Lung microvascular endothelial cell (primary cell): Measurements from ENCODE around the gene TERT. TPM values are rescaled to one million over a fixed set of nuclear protein-coding genes. Genes with fewer than 3 reads are reported as not detected.
"Not testable (repeated sequence)": the region's sequence is repeated elsewhere in the genome, so short reads cannot be mapped to it uniquely, and the experiment has no call there.

Experiments used
- DNase-seq, 2 donors: peaks; one replicate each; pipeline versions ENCODE4 v3.0.0 to v3.0.0-alpha.2; 2010; ENCODE audit warnings: low read depth in 2 of 2
- total RNA-seq: library from RNA; depleted of rRNA; stranded (reverse); fragments of >200 nt; gene quantifications from 2 replicates; pipeline ENCODE4 v1.2.1, GENCODE V29; 2014

The TERT gene
- total RNA-seq, 1 donor from 2014 or later, result not detected

DNA sequence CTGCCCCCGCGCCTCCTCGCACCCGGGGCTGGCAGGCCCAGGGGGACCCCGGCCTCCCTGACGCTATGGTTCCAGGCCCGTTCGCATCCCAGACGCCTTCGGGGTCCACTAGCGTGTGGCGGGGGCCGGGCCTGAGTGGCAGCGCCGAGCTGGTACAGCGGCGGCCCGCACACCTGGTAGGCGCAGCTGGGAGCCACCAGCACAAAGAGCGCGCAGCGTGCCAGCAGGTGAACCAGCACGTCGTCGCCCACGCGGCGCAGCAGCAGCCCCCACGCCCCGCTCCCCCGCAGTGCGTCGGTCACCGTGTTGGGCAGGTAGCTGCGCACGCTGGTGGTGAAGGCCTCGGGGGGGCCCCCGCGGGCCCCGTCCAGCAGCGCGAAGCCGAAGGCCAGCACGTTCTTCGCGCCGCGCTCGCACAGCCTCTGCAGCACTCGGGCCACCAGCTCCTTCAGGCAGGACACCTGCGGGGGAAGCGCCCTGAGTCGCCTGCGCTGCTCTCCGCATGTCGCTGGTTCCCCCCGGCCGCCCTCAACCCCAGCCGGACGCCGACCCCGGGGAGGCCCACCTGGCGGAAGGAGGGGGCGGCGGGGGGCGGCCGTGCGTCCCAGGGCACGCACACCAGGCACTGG, 548 bp downstream of the TERT start:
- DNase-seq, result no peak

DNA sequence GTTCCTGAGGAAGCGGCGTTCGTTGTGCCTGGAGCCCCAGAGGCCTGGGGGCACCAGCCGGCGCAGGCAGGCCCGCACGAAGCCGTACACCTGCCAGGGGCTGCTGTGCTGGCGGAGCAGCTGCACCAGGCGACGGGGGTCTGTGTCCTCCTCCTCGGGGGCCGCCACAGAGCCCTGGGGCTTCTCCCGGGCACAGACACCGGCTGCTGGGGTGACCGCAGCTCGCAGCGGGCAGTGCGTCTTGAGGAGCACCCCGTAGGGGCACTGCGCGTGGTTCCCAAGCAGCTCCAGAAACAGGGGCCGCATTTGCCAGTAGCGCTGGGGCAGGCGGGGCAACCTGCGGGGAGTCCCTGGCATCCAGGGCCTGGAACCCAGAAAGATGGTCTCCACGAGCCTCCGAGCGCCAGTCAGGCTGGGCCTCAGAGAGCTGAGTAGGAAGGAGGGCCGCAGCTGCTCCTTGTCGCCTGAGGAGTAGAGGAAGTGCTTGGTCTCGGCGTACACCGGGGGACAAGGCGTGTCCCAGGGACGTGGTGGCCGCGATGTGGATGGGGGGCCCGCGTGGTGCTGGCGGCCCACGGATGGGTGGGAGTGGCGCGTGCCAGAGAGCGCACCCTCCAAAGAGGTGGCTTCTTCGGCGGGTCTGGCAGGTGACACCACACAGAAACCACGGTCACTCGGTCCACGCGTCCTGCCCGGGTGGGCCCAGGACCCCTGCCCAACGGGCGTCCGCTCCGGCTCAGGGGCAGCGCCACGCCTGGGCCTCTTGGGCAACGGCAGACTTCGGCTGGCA, 1.3 kb downstream of the TERT start:
- DNase-seq, result no peak

DNA sequence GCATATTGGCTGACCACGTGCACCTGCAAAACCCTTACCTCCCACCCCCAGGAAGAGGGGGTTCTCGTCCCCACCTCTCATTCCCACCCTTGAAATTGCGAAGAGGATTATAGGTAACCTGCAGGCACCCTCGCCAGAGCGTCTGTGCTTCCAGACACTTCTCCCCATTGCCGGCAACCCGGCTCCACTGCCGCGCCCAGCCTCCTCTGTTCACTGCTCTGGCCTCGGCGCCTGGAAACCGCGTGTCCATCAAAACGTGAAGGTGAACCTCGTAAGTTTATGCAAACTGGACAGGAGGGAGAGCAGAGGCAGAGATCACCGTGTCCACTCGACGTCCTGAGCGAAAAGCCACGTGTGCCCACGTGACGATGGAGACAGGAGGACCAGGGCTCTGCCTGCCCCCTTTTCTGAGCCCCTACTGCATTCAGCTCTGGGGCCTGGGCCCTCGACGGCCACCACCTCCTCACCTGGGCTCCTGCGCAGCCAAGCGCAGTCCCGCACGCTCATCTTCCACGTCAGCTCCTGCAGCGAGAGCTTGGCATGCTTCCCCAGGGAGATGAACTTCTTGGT, 1.9 kb downstream of the TERT start:
- no peak for DNase-seq

DNA sequence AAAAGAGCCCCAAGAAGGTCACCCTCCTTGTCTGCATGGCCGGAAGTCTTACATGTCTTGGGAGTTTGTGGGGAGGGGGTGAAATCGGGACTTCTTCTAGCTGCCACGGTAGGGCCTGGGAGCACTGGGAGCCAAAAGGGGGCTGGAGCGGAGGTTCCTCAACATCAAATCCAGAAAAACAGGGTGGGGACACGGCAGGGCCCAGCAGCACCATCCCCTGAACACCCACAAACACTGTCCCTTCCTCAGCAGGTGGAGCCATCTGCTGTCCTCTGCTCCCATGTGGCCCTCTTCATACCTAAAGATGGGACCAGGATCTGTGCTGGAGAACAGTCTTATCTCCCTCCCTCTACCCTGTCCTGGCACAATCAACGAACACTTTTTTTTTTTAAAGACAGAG, 2.7 kb downstream of the TERT start:
- DNase-seq, result no peak

DNA sequence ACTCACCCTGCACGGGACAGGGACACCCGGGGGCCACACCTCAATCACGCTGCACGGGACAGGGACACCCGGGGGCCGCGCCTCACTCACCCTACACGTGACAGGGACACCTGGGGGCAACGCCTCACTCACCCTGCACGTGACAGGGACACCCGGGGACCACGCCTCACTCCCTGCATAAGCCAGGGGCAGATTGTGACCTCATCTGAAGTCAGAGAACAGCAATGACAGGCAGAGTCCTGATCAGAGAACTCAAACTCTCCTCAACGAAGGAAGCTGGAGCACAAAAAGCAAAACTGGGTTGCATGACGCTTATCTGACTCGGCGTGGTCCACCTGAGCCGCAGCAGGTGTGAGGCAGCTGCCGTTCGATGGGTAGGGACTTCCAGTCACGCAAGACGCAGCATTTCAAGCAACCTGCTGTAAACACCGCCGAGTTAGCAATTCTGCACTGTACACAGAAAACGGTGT, 3.2 kb downstream of the TERT start:
- no peak for DNase-seq

DNA sequence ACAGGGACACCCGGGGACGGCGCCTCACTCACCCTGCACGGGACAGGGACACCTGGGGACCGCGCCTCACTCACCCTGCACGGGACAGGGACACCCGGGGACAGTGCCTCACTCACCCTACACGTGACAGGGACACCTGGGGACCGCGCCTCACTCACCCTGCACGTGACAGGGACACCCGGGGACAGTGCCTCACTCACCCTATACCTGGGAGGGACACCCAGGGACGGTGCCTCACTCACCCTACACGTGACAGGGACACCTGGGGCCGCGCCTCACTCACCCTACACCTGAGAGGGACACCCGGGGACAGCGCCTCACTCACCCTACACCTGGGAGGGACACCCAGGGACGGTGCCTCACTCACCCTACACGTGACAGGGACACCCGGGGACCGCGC, 3.9 kb downstream of the TERT start:
- DNase-seq, result not testable (repeated sequence)

DNA sequence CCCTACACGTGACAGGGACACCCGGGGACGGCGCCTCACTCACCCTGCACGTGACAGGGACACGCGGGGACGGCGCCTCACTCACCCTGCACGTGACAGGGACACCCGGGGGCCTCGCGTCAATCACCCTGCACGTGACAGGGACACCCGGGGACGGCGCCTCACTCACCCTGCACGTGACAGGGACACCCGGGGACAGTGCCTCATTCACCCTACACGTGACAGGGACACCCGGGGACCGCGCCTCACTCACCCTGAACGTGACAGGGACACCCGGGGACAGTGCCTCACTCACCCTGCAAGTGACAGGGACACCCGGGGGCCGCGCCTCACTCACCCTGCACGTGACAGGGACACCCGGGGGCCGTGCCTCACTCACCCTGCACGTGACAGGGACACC, 5.3 kb downstream of the TERT start:
- not testable (repeated sequence) for DNase-seq

DNA sequence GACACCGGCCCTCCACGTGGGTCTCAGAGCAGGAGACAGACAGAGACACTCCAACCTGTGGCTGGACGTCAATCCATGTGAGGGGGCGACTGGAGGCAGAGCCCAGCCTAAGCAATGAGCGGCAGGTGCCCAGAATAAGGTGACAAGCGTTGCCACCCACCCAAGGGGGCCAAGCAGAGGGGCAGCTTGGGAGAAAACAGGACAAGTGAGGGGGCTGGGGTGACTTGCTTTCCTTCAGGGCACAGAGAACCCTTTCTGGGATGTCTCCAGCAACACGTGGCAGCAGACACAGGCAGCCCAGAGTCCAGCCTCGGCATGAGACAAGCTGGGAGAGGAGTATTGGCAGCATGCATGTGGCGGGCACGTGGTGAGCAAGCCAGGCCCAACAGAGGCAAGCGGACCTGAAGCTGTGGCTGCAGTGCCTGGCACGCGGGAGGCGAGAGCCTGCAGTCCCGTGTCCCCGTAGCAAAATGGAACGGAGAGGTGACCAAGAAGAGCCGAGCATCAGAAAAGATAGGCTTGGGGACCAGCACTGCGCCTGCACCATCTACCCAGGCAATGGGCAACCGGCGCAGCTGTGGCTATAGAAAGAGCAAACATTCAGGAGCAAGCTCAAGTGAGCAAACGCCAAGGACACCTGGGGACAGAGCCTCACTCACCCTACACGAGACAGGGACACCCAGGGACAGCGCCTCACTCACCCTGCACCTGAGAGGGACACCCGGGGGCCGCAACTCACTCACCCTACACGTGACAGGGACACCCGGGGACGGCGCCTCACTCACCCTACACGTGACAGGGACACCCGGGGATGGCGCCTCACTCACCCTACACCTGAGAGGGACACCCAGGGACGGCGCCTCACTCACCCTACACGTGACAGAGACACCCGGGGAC, 6.2 kb downstream of the TERT start:
- DNase-seq, result no peak

DNA sequence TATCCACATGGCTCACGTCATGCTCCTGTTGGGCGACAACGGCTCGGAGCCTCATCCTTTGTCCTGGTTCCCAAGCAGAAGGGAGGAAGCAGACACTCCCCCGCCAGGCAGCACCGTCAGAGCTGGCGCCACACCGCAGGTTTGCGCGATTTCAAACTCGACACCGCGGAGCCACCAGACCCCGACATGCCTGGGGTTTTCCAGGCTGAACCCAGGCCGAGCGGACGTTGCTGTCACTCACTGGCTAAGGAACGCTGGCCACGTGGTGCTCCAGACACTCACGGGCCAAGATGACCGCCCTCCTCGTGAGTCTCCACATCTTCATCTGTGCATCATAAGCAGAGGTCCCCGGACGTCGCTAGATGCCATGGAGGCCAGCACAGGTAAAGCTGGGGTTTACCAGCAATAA, 9.0 kb downstream of the TERT start:
- DNase-seq, result no peak

DNA sequence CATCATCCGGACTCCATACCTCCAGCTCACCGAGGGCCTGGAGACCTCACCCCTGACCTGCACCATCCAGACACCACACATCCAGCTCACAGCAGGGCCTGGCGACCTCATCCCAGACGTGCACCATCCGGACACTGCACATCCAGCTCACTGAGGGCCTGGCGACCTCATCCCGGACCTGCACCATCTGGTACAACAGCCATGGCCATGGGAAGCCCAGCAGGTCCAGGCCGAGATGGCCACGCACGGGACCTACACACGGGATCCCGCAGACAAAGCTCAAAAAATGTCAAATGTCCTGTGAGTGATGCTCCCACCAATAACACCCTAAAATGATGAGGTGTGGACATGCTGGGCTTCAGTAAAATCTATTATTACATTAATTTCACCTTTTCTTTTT, 9.7 kb downstream of the TERT start:
- no peak for DNase-seq

DNA sequence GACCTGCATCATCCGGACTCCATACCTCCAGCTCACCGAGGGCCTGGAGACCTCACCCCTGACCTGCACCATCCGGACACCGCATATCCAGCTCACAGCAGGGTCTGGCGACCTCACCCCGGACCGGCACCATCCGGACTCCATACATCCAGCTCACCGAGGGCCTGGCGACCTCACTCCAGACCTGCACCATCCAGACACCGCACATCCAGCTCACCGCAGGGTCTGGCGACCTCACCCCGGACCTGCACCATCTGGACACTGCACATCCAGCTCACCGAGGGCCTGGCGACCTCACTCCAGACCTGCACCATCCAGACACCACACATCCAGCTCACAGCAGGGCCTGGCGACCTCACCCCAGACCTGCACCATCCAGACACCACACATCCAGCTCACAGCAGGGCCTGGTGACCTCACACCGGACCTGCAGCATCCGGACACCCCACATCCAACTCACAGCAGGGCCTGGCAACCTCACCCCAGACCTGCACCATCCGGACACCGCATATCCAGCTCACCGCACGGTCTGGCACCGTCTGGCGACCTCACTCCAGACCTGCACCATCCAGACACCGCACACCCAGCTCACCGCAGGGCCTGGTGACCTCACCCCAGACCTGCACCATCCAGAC, 10.4 kb downstream of the TERT start:
- DNase-seq, result not testable (repeated sequence)

DNA sequence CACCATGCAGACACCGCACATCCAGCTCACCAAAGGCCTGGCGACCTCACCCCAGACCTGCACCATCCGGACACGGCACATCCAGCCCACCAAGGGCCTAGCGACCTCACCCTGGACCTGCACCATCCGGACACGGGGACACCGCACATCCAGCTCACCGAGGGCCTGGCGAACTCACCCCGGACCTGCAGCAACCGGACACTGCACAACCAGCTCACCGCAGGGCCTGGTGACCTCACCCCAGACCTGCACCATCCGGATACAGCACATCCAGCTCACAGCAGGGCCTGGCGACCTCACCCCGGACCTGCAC, 11.2 kb downstream of the TERT start:
- not testable (repeated sequence) for DNase-seq

DNA sequence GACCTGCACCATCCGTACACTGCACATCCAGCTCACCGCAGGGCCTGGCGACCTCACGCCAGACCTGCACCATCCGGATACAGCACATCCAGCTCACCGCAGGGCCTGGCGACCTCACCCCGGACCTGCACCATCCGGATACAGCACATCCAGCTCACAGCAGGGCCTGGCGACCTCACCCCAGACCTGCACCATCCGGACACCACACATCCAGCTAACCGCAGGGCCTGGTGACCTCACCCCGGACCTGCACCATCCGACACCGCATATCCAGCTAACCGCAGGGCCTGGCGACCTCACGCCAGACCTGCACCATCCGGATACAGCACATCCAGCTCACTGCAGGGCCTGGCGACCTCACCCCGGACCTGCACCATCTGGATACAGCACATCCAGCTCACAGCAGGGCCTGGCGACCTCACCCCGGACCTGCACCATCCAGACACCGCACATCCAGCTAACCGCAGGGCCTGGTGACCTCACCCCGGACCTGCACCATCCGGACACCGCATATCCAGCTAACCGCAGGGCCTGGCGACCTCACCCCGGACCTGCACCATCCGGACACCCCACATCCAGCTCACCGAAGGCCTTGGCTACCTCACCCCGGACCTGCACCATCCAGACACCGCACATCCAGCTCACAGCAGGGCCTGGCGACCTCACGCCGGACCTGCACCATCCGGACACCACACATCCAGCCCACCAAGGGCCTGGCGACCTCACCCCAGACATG, 11.7 kb downstream of the TERT start:
- DNase-seq, result not testable (repeated sequence)

DNA sequence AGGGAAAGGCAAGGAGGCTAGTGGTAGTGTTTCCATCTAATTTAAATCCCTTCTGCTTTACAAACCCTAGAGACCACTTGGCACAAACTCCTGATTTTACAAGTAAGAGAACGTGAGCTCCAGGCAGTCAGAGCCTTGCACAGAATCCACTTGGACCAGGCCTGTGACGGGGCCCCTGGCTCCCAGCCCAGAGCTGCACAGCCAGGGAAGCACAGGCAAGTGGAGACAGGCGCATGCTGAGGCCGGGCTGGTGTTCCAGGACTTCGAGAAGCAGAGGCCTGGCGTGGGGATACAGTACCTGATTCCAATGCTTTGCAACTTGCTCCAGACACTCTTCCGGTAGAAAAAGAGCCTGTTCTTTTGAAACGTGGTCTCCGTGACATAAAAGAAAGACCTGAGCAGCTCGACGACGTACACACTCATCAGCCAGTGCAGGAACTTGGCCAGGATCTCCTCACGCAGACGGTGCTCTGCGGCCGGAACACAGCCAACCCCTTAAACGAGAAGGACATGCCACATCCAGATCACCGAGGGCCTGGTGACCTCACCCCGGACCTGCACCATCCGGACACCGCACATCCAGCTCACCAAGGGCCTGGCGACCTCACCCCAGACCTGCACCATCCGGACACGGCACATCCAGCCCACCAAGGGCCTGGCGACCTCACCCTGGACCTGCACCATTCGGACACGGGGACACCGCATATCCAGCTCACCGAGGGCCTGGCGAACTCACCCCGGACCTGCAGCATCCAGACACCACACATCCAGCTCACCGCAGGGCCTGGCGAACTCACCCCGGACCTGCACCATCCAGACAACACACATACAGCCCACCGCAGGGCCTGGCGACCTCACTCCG, 12.5 kb downstream of the TERT start:
- no peak for DNase-seq

DNA sequence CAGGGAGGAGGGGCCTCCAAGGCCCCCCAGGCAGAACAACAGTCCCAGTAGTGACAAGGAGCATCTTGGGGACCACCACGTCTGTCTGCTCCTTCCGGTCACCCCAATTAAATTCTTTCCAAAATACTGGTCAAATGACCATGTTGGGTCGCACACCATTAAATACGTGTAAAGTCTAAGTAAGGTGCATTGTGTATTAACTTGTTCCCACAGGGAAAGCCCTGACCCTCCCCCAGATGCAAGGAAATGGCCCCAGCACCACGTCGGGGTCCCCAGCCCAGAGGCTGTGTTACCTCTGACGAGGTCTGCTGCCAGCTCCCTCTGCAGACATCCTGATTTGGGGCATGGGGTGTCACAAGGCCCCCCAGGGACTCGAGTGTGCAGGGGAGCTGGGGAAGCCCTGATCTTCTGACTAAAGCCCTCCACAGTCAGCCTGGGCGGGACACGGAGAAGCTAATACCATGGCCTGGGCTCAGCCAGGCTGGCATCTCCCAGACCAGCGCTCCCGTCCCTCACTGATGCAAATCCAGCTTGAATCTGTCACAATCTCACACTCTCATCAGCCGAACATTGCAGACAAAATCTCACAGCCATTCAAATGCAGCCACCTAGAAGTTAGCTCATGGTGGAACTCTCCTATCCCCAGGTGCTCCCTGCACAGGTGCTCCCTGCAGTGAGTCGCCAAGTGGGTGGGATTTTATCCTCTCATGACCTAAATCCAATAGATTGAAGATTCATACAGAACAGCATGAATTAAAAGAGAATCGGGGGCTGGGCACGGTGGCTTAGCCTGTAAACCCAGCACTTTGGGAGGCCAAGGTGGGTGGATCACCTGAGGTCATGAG, 13.6 kb downstream of the TERT start:
- DNase-seq, result no peak

DNA sequence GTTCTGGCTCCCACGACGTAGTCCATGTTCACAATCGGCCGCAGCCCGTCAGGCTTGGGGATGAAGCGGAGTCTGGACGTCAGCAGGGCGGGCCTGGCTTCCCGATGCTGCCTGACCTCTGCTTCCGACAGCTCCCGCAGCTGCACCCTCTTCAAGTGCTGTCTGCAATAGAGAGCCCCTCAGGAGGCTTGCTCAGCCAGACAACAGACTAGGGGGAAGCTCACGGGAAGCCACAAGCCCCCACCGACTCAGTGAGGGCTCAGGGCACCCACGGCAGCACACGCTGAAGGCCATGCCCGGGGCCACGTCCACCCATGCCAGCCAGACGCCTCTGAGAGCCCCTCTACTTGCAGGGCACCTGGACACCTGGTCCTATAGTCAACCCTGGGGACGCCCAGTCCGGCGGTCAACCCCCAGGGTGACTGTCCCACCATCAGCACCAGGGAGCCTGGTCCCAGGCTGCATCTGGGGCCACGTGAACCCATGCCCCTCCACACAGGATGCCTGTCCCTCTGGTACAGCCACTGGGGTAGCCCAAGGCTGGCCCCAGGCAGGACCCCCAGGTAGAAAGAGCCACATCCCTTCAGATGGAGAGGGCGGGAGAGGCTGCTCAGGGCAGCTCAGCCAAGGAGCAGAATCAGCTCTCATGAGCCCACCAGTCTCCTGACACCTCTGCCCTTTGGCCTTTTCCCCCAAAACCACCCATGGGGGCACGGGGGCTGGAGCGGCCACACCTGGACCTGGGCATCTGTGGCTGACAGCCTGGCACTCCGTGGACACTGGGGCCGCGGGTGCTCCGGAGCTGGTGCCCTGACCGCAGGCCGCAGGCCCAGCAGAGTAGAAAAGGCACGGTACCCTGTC, 14.5 kb downstream of the TERT start:
- no peak for DNase-seq

DNA sequence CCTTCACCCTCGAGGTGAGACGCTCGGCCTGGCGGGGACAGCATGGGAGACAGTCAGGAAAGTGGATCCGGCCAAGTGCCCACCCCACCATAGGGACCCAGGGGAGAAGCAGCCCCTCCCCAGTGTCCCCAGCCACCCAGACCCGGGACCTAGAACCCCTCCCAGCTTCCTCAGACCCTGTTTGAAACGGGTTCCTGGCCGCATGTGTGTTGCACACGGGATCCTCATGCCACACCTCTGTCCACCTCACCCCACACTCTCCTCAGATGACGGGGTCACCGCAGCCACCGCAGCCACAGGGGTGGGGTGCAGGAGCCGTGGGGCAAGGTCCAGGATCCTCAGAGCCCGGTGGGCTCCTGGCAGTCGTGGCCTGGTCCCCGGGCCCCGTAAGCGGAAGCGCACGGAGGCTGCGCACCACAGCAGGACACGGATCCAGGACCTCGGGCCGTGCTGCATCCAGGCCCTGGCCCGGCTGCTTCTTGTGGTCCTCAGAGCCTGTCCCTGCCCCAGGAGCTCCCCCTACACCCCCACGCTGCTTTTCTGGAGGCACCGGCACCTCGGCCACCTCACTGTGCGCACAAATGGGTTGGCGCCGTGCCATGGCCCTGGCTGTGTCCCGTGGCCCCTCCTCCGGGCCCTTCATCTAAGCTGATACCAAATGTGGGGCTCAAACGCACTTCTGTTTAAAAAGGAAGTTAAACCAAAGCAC, 15.3 kb downstream of the TERT start:
- no peak for DNase-seq
